GM10847 (cell line): ENCODE results near the gene WTAP.

Source experiments
- POLR2A ChIP-seq: IDR thresholded peaks from 2 replicates; pipeline ENCODE4 v1.6.1; 2011; ENCODE audit not compliant: insufficient read length; ENCODE audit errors: extremely low read depth

WTAP gene

DNA sequence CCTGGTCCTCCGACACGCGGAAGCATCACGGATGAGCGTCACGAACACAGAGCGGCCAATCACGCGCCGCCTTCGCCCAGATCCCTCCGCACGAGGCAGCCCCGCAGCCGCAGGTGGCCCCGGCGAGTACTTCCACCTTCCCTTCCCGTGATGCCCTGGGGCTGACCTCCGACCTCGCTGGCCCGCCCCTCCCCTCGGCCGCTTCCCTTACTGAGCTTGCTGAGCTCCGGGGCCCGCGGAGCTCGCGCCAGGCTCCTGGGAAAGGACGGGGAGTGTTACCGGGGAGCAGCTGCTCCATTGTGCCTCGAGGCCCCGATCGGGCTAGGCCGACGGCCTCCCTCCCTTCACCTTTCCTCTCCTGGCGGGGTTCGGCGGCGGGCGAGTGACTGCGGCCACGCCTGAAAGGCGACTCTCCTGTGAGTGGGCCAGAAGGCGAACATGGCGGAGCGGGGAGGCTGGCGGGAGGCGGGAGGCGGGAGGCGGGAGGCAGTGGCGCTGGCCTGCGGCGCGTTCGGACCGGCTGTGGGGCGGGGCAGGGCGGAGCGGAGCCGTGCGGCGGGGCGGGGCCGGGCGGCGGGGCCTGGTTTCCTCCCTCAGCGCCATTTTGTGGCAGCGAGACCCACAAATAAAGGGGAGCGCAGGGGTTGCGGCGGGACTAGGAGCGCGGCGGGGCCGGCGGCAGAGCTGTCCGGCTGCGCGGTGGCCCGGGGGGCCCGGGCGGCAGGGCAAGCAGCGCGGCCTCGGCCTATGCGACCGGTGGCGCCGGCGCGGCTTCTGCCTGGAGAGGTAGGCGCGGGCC is at the start of gene WTAP:
WTAP (plus strand) TSS at position 589 of the 799 bp plus-strand sequence. CDS start 8,760 bp downstream, outside the sequence.
- peak; percentile 89 for TF ChIP-seq POLR2A

DNA sequence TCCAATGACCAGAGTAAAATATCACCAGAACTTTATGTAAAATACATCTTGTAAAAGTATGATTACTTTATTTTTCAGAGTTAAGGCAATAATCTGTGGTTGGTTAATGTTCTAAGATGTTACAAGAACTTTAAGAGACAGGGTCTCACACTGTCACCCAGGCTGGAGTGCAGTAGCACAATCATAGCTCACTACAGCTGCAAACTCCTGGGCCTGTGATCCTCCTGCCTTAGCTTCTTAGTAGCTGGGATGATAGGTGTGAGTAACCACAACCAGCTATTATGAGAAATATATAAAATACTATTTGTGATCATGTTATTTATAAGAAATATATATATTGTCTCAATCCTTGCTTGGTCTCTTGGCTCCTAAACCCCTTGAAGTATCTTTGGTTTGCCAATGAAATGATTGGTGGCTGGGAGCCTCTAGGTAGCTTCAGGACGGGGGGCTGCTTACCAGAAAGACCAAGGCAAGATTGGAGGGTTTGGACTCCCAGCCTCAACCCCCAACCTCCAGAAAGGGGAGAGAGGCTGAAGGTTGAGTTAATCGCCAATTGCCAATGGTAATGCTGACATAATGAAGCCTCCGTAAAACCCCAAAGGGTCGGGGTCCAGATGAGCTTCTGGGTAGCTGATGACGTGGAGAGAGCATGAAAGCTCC is 49.7 kb upstream of the WTAP start:
- no peak for TF ChIP-seq POLR2A

DNA sequence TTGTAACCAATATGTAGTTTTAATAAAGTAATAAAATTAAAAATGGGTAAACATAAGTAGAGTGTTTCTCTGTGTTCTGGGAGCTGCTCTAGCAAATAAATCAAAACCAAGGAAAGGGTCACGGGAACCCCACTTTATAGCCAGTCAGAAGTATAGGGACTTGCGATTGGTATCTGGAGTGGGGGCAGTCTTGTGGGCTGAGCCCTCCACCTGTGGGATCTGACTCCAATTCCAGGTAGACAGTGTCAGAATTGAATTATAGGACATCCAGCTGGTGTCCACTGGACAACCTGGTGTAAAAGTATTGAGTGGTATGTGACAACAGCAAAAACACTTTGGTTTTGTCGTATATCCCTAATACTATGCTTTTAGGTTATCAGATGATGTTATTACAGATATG is 48.7 kb upstream of the WTAP start:
- no peak for TF ChIP-seq POLR2A

DNA sequence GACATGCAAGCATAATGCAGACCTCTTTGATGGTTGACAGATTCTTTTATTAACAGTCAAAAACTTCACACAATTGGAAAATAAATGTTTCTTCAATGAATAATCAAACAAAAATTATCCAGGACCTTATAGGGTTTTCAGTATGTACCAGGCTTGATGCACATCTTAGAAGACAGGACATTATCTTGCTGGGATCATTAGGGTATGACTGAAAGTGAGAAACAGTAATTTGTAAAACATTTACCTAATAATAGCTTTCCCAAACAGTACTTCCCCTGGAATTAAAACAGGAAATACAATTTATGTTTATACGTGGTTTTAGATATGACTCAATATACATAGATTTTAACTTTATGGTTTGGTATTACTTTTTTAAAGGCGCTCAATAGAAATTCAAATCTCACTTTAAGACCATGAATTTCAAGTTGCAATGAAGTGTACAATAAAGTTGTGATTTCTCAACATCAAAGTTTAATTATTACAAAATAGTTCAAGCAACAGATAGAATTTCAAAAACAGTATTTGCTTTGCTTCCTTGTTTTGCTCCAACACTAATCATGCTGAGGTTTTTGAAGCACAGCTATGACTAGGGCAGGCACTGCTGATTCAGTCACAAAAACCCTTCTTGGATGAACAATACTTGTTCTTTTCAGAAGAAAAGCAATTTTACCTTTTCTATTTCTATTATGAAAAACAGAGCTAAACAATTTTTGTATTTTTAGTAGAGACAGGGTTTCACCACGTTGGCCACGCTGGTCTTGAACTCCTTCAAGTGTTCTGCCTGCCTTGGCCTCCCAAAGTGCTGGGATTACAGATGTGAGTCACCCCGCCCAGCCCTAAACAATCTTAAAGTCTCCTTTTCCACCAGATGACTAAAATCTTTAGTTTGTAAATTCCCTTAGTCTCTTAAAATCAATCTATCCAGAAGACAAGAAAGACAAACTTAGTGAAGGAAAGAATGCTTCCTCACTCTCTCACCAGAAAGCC is 47.9 kb upstream of the WTAP start:
- TF ChIP-seq POLR2A = no peak

DNA sequence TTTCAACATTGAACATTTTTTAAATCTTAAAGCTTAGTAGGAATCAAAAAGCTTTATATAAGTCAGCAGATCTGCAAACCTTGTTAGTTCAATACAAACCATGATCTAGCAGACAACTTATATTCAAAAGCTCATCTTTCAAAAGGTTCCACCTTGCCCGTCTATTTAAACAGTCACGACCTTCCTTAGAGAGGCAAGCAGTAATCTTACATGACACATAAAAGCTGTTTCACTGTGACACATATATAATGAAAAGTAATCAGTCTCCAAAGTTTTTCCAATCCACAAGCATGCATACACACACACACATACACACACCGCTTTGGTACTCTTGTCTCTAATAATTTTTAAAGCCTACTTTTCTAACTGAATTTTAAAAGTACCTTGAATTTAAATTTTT is 47.2 kb upstream of the WTAP start:
- TF ChIP-seq POLR2A = no peak

DNA sequence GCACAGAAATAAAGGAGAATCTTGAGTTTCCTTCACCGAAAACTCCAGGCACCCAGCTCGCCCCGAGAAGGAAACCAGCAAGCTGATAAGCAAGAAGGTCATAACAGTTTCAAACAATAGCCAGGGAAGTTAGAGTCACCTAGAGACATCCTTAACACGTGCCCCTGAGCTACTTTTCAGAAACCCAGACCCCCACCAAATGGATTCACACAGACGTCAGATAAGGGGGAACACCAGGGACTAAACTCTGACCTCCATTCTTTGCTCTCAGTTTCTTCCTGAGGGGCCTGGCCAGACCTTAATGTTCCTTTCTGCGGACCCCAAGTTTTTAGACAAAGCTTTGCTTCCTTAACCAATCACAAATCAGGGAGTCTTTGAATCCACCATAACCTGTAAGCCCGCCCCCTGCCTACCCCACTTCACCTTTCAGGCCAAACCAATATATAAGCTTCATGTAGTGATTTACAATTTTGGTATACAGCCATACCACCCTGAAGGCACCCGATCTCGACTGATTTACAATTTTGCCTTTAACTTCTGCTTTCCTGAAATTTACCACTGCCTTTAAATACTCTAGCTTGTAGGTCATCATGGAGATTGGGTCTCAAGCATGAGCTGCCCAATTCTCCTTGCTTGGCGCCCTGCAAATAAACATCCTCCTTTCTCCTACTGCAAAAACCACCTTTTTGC is 46.0 kb upstream of the WTAP start:
- no peak for TF ChIP-seq POLR2A

DNA sequence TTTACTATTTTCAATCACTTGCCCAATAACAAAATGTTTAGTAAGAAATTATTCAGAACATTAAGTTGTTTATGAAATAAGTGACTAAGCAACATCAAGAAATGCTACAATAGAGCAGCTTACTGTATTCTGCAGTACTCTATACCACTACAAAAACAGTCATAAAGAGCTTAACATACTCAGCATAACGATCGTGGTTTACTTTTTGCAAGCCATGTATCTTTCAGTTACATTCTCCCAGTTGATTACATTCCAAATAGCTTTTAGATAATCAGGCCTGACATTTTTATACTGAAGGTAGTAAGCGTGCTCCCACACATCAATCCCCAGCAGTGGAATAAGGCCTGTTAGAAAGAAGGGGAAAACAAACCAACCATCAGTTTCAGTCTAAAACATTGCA is 45.0 kb upstream of the WTAP start:
- no peak for TF ChIP-seq POLR2A

DNA sequence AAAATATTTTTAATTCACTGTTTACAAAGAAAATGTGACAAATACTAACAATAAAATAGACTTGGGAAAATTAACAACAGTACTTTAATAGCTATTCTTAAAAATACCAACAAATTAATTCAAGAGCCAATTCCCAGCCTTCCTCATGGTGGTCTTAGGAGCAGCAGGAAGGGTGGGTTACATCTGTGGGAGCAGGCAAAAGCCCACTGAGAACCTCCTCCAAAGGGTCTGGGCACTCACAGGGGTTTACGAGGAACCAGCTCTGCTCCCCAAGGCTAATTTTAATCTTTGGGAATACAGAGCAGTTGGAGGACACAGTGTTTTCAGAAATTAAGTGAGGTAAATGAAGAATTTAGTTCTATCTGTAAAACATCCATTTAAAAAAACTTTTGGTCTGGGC is 44.5 kb upstream of the WTAP start:
- TF ChIP-seq POLR2A = no peak

DNA sequence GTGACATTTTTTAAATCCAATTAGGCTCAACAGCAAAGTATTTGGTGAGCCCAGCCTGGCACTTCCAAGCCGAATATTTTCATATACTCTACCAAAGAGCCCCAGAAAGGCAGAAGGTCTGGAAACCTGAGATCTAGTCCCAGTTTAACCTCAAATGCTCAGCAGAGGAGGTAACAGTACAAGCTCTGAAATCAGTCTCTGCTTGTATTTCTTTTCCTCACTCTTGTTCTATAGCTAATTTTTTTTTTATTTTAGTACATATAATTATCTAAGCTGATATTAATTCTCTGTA is 43.3 kb upstream of the WTAP start:
- no peak for TF ChIP-seq POLR2A

DNA sequence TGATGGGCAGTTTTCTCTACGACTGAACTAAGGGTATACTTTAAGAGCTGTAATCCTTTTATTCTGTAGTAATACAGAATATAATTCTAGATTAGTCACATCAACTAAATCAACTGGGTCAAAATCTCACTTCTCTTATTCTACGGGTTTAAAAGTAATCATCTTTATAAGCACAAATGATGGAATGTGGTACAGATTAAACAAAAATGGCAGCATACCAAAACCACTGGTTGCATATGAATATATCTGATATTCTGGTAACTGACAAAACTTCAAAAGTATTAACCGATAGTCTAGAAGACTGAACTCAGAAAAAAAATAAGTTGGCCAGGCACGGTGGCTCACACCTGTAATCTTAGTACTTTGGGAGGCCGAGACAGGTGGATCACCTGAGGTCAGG is 41.3 kb upstream of the WTAP start:
- no peak for TF ChIP-seq POLR2A

DNA sequence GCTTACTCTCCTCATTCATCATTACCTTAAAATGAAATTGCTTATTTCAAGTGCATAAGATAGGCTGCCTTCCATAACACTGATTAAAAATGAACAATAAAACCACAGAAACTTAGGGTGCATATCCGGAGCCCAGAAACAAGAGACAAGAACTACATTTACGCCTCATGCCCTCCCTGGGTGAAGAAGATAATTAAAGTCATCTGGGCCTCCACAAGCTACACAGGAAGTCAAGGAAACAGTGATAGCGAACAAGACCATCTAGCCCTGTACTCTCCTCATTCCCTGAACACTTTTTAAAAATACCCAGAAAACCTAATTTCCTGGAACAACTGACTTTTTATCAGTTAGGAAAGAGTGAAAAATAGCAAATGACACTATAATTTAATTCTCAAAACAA is 40.6 kb upstream of the WTAP start:
- no peak for TF ChIP-seq POLR2A

DNA sequence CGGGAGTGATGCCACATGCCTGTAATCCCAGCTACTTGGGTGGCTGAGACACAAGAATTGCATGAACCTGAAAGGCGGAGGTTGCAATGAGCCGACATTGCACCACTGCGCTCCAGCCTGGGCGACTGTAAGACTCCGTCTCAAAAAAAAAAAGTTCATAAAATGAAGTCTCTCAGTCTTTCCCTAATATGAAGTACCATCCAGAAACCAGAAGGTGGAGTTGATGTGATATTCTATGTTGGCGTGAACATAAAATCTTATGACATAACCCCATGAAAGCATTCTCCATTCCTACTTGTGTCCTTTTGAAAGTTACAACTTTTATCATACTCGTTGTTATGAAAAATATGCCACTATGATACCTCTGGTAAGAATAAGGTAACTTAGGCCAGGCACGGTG is 40.0 kb upstream of the WTAP start:
- TF ChIP-seq POLR2A = no peak

DNA sequence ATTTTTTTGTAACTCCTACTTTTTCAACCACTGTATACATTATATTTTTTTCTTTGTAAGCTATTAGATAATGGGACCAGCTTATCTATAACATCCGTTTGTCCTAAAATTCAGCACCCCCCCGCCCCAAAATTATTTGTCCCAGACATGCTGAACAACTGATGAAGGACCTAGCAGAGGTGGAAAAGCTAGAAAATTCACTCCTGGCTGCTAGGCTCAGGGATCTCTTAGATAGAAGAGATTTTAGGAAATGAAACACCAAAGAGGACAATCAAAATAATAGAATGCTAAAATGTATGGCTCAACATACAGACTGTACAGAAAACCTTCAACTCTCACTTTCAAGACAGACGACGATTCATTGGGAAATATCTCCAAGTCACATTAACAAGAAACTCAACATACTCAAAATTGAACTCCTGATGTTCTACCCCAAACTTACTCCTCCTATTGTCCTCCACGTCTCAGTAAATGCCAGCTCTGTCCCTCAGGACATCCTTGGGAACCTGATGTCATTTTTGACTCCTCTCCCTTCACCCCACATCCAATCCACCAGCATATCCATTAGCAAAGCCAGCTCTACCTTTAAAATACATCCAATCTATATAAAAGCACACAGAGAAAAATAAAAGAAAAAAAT is 38.9 kb upstream of the WTAP start:
- no peak for TF ChIP-seq POLR2A

DNA sequence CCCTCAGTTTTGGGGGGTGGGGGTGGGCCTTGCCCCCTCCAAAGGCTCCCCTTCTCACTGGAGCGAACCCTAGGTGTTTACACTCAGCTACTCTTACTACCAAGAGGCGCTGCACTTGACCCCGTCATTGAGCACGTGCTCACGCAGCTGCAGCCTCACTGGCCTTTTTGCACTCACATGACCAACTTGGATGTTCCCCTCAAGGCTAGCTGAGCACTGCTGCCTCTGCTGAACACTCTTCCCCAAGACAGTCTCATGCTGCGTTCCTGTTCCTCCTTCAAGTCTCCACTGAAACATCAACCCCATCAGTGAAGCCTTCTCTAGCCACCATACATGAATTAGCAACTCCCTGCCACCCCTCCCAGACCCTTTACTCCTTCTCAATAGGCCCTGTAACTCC is 38.3 kb upstream of the WTAP start:
- TF ChIP-seq POLR2A = no peak
